Uterus (tissue), 2 donors: Measurements from ENCODE around the gene DCP1B.

Experiments used
- CTCF ChIP-seq, 4 experiments: fragments of 200-600 bp in 2 of 4; fragments of 450-650 bp in 2 of 4; sonication (generic) in 2 of 4; IDR thresholded peaks; one replicate each; pipeline ENCODE4 v1.5.1; 2016 to 2019; ENCODE audit warnings: antibody characterized with exemption in 4 of 4, mild to moderate bottlenecking in 2 of 4, moderate library complexity in 1 of 4
- POLR2A ChIP-seq, 2 donors: fragments of 450-650 bp; IDR thresholded peaks; one replicate each; pipeline ENCODE4 v1.6.1; 2016; ENCODE audit warnings: antibody characterized with exemption in 2 of 2, mild to moderate bottlenecking in 1 of 2, moderate library complexity in 1 of 2

- TF ChIP-seq CTCF (IDR thresholded peaks at IDR 0.05) = no peak
- TF ChIP-seq POLR2A (IDR thresholded peaks at IDR 0.05) = no peak
Observed at GRCh38 chr12:1908758-1909157, 95.5 kb downstream of the DCP1B start.
